ENCODE results near the gene TRAF2.

TRAF2 gene

DNA sequence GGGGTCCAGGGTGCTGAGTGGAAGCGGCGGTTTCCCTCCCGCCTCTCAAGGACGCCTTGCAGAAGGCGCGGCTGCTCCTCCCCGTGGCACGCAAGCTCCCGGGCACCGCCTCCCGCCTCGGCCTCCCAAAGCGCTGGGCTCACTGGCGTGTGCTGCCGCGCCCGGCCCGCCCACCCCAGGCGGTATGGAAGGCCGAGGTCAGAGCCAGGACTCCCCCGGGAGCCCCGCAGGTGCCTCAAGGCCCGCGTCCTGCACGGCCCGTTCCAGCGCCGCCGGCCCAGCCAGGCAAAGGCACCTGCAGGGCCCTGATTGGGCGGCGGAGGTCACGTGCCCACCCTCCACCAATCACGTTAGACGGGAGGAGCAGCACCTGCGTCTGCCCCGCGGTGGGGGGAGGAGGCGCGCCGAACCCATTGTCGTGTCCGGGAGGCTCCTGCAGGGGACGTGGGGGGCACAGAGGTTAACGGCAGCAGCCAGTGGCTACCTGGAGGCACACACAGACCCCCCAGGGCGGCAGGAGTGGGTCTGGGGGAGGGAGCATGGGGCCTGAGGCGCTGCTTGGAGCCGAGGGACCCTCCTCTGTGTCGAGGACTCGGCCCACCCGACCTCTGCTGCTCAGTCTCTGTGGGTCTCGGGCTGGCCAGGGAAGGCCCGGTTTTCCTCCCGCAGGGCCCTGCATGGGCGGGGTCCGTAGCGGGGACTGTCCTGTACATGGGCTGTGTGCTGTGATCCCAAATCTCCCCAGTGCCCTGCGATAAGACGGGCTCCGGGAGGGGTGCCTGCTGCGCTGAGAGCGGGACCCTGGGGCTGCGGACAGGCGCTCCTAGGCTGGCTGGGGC is 63.7 kb downstream of the TRAF2 start:
- peak; percentile 61 for DNase-seq (ENCODE audit: low read depth)

DNA sequence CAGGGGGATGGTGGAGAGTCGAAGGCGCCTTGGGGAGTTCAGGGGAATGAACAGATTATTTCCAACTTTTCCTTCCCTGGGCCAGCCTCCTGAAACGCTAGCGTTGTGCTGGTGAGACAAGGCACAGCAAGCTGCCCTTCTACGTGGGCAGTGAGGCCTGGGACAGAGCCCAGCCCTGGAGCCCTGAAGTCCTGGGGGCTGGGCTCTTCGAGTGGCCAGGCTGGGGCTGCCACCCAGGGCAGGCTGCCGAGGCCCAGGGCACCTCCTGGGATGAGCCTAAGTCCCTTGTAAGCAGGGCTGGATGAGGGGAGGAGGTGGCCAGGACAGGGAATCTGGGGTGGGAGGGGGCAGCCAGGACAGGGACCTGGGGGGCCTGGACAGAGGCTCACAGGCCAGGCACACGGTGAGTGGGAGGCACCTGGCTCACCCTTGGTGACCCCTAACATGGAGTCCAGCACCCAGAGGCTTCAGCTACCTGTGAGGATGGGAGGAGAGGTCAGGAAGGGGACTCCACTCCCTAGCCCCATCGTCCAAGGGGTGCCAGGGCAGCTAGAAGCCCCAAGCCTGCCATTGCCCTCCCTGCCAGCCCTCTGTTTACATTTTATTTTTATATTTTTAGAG is 64.5 kb downstream of the TRAF2 start:
- no peak for DNase-seq (ENCODE audit: low read depth)

DNA sequence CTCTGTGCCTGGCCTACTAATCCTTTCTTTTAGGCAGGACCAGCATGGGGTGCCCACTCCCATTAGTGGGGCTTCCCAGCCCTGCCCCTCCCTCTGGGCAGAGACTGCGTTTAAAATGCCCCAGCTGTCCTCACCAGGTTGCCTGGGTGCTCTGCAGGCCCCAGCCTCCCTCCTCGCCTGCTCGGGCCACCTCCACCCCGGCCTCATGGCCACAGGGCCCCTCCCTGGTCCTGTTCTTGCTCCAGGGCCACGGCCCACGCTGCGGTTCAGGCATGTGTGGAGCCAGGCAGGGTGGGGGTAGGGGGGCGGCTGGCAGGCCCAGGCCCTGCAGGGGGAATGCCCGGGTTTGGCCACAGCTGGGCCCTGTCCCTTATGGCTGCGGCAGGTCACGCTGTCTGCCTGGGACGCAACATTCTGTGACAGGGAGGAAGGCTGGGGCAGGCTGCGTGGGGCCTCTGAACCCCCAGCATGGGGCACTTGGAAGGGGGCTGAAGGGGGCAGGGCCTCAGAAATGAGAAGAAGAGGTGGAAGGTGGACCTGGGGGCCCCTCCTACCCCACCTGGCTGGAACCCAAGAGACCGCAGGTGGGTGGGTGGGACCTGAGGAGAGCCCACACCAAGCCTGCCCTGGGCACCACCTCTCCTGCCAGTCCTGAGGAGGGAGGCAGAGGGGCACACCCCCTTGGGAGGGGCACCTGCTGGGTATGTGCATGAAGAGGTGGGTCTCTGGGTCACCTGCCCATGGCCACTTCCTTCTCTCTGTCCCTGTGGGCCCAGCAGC is 65.4 kb downstream of the TRAF2 start, which contains the start of gene LCN12:
LCN12 (plus strand) TSS at position 733 of the 780 bp plus-strand sequence. CDS start 55 bp downstream, outside the sequence.
- no peak for DNase-seq (ENCODE audit: low read depth)

DNA sequence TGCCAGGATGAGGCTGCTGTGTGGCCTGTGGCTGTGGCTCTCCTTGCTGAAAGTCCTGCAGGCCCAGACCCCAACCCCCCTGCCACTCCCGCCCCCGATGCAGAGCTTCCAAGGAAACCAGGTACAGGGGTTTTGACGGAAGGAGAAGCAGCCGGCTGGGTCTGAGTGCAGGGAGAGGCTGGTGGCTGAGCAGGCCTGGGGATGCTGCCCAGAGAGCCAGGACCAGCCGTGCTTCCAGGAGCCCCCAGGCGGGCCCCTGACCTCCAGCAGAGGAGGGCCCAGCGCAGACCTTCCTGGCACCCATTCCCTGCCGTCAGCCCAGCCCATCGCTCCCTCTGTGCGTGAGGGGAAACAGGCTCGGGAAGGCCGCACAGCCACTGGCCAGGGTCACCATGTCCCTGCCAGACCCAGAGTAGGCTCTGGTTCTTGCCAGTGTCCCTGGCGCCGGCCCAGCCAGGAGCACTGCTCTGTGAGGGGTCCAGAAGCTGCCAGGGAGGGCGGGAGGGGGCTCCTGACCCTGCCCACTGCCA is 66.1 kb downstream of the TRAF2 start:
- no peak for DNase-seq (ENCODE audit: low read depth)

DNA sequence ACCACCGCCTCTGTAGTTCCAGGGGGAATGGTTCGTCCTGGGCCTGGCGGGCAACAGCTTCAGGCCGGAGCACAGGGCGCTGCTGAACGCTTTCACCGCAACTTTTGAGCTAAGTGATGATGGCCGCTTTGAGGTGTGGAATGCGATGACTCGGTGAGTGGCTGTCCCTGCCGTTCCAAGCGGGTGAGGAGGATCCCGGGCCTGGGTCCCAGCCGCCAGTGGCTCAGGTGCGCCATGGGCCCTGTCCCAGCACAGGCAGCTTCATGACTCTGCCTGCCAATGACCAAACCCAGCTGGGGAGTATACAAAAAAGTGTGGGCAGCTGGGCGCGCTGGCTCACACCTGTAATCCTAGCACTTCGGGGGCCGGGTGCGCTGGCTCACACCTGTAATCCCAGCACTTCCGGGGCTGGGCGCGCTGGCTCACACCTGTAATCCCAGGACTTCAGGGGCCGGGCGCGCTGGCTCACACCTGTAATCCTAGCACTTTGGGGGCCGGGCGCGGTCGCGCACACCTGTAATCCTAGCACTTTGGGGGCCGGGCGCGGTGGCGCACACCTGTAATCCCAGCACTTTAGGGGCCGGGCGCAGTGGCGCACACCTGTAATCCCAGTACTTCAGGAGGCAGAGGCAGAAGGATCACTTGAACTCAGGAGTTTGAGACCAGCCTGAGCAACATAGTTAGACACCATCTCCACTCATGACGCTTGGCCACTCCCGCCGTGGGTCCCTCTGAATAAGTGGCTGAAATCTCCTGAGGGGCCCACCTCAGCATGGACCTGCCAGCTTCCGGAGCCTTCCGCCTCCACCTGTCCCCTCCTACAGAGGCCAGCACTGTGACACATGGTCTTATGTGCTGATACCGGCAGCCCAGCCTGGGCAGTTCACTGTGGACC is 66.8 kb downstream of the TRAF2 start:
- DNase-seq (ENCODE audit: low read depth) = no peak

DNA sequence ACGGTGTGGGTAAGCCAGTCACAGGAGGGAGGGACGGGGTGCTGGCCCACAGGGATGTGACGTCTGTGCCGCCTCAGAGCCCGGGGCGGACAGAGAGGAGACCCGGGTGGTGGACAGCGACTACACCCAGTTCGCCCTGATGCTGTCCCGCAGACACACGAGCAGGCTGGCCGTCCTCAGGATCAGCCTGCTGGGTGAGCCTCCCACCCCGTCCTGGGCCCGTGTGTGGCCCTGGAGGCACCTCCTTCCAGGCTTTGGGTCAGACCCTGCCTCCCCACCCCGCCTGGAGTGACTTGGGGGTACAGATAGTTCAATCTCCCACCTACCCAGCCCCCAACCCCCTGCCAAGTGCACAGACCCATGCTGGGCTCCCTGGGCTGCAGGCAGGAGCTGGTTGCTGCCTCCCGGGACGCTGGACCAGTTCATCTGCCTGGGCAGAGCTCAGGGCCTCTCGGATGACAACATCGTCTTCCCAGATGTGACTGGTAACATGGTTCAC is 67.5 kb downstream of the TRAF2 start:
- DNase-seq (ENCODE audit: low read depth) = no peak

DNA sequence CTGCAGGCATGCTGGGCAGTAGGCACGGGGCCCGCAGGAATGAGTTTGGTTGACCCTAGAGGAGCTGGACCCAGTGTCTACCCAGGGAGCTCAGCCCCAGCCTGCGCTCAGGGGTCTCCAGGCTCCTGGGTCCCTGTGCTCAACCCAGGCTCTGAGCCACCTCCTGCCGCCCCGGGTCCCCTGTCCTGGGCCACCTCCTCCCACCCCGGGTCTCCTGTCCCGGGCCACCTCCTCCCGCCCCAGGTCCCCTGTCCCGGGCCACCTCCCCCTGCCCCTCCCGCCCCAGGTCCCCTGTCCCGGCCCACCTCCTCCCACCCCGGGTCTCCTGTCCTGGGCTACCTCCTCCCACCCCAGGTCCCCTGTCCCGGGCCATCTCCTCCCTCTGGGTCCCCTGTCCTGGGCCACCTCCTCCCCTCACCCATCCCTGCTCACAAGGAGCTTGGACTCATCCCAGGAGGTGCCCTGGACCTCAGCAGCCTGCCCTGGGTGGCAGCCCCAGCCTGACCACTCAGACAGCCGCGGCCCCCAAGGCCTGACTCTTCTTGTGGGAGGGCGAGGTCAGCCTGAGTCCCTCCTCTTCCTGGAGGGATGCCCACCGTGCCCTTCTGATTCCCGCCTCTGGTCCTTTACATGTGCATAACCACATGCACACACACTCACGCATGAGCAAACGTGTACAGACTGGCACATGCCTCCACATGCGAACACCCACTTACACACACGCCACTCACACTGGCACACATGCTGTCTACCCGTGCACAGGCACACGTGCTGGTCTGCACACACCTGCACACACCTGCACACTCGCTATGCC is 68.2 kb downstream of the TRAF2 start:
- no peak for DNase-seq (ENCODE audit: low read depth)

DNA sequence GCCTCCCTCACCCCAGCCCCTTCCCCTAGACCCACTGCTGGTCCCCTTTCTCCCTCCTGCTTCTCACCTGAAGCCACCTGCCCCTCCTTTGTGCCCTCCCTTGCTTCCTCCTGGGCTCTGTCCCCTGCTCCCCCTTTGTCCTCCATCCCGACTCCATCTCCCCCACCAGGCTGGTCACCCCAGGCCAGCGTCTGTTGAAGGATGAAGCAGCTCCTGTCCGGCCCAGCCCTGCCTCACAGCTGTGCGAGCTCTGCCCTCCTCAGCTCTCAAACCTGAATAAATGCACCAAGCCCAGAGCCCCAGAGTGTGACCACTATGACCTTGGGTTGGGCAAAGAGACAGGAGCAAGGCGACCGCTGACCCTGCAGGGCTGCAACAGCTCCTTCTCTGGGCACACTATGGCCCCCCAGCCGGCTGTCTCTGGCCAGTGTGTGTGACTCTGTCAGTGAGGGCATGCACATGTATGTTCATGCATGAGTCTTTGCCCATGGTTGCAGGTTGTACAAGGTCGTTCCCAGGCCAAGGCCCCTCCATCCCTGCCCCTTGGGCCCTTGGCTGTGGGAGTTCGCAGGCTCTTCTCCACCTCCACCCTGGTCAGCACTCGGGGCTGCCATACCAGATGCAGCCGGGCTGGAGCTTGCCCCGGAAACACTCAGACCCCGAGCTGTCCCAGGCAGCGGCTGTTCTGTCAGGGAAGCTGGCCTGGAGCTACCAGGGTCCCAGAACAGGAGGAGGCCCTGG is 69.1 kb downstream of the TRAF2 start:
- DNase-seq (ENCODE audit: low read depth) = no peak

DNA sequence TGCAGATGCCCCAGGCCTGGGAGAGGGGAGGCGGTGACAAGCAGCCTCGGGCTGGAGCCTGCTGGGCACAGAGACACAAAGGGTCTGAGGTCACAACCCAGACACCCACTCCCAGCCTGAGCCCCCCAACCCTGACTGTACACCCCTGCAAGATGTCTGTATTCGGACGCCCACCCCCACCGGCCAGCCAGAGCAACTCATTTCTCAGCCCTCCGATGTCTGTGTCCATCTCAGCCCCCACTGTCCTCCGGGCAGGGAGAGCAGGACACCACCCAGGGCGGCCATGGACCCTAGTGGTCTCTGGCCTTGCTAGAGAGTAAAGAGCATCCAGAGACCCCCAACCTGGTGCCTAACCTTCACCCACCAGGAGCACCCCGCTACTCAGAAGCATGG is 69.6 kb downstream of the TRAF2 start:
- DNase-seq (ENCODE audit: low read depth) = no peak

DNA sequence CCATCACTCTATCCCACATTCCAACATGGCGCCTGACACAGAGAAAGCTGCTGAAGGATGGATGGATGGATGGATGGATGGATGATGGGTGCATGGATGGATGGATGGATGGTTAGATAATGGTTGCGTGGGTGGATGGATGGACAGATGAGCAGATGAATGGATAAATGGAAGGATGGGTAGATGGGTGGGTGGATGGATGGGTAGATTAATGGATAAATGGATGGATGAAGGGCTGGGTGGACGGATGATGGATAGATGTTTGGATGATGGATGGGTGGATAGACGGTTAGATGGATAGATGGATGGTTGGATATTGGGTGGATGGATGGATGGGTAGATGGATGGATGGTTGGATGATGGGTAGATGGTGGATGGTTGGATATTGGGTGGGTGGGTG is 70.3 kb downstream of the TRAF2 start:
- DNase-seq (ENCODE audit: low read depth) = no peak

DNA sequence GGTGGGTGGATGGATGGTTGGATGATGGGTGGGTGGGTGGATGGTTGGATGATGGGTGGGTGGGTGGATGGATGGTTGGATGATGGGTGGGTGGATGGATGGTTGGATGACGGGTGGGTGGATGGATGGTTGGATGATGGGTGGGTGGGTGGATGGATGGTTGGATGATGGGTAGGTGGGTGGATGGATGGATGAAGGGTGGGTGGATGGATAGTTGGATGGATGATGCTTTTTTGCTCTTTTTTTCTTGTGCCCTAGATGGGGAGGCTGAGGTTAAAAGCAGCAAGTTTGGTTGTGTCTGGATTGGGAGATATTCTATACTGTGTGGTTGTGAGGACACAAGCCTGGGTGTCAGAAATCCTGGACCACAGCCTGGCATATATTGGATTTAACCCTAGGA is 71.1 kb downstream of the TRAF2 start:
- no peak for DNase-seq (ENCODE audit: low read depth)

DNA sequence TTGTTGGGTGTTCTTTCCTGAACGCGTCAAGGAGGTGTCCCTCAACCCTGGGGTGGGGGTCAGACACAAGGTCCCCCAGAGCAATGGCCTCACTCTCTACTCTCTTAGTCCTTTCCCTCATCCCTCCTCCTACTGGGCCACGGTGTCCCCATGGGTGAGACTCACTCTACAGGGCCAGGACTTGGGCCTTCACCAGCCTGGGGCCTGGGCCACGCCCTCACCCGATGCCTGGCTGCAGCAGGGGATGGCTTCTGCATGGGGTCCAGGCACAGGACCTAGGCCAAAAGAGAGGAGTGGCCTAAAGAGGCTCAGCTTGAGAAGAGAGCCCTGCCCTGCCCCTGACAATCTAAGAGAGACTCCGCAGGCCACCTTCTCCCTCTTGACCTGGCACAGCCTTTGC is 71.6 kb downstream of the TRAF2 start:
- no peak for DNase-seq (ENCODE audit: low read depth)

DNA sequence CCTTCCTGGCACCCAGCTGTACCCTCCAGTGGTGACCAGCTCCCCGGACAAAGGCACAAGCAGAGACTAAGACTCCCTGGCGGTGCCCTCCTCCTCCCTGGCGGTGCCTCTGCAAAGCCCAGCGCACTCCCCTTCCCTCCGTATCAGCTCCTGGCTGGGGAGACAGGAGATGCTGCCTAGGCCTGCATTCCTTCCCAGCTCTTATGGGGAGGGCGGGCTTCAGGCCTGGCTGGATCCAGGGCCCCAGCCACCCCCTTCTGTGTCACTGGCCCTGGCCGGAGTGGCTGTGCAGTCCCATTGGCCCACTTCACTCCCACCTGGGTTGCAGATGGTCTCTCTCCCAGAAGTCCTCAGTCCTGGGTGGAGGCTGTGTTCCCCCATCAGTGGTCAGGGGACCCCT is 72.2 kb downstream of the TRAF2 start:
- no peak for DNase-seq (ENCODE audit: low read depth)

DNA sequence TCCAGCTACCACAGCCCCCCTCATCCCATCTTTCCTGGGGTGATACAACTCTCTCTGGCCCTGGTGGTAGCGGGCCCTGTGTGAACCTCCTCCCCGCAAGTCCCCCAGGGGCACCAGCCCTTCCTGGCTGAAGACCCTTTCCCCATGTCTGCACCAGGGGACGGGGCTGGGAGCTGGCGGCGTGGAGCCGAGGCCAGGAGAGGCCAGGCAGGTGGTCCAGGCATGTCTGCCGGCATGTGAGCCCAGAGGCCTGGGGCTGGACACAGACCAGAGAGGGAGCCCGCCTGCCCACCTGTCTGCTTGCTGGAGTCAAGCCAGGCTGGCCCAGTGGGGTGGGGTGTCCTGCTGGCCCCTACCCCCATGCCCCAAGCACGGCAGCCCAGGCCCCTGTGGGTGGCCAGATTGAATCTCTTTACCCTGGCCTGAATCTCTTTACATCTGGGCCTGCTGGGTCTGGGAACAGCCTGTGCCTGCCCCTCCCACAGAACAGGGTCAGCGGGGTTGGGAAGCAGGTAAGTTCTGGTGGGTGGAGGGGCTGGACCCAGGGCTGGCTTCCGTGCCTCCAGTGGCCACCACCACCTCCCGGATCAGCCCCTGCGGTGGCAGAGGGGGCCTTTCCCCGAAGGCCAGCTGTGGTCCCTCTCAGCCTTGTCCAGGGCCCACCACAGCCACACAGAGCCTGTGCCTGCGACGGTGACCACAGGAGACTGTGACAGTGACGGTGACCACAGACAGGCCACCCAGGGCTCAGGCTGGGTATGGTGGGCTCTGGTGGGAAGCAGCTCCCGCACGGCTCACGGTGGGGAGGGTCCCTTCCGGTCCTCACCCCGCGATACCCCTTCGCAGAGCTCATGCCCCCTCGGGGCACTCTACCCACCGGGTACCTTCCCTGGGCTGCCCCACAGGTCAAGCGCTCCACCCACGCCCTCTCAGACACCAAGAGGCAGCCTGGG is 72.9 kb downstream of the TRAF2 start:
- DNase-seq (ENCODE audit: low read depth) = no peak

DNA sequence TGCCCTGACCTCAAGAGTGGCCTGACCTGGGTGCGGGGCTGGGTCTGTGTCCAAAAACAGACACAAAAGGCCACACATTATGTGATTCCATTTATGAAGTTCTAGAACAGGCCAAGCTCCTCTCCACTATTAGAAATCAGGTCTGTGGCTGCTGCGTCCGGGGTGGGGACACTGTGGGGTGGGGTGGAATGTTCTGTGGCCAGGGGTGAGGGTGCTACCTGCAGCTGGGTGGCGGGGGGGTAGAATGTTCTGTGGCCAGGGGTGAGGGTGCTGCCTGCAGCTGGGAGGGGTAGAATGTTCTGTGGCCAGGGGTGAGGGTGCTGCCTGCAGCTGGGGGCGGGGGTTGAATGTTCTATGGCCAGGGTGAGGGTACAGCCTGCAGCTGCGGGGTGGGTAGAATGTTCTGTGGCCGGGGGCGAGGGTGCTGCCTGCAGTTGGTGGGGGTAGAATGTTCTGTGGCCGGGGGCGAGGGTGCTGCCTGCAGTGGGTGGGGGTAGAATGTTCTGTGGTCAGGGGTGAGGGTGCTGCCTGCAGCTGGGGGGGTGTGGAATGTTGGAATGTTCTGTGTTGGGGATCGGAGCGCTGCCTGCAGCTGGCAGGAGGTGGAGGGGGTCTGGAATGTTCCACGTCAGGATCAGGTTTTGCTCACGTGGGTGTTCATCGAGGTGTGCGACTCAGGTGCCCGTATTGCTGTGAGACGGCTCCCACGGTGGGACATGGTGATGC is 74.1 kb downstream of the TRAF2 start:
- DNase-seq (ENCODE audit: low read depth) = no peak

DNA sequence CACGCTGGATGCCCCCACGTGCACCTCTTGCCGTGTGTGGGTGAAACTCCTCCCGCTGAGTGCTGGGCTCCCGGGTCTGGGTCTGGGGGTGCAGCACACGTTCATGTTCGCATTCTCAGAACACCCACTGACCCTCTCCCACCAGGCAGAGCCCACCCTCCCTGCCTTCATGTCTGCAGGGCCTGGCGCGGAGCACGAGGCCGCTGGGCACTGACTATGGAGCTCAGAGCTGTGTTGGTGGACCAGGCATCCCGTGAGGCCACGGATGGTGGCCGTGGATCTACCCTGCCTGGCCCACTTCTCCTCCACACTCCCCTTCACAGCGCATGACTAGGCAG is 74.6 kb downstream of the TRAF2 start:
- DNase-seq (ENCODE audit: low read depth) = no peak

DNA sequence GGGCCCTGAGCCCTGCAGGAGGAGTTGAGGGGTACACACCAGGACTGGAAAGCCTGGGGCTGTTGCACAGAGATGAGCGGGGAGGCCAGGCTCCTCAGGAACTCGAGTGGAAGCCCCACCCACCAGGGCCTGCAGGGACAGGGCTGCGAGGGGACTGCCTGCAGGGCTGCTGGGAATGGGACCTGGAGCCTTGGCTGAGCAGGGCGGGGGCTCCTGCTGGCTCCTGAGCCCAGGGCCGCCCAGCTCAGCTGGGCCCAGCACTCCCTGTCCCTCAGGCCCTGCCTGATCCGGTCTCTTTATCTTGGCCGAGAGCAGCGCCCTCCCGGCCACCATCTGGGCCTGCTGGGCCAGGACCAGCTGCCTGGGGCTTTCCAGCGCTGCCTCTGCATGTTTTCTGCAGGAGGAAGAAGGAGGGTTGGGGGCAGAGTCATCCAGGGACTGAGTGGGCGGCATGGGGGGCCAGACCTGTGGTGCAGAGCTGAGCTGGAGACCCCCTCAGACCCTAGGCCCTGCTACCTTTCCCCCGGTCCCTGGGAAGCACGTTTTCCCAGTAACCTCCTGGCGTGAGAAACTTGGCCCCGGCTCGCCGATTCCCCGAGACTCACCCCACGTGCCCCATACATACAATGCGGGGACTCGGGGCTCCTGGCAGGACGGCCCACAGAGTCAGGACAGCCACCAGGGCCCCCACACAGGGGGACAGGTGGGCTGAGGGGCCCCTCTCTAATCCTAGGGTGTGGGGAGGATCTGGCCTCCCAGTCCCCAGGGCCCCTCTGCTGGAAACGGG is 75.2 kb downstream of the TRAF2 start:
- DNase-seq (ENCODE audit: low read depth) = no peak

All from HS-27A (cell line).